ENCODE results near the gene LGALS7B.
"Not testable (repeated sequence)": the region's sequence is repeated elsewhere in the genome, so short reads cannot be mapped to it uniquely, and the experiment has no call there.

Gene LGALS7B

DNA sequence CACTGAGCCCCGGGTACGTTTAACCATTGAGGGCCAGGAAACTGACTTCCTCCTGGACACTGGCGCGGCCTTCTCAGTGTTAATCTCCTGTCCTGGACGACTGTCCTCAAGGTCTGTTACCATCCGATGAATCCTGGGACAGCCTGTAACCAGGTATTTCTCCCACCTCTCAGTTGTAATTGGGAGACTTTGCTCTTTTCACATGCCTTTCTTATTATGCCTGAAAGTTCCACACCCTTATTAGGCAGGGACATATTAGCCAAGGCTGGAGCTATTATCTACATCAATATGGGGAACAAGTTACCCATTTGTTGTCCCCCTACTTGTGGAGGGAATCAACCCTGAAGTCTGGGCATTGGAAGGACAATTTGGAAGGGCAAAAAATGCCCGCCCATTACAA is 36.9 kb downstream of the LGALS7B start:
- H3K9ac ChIP-seq (ENCODE audit: low read length in 2 of 2); H3K27ac ChIP-seq (ENCODE audit: low read length); H3K4me3 ChIP-seq (ENCODE audit: low read length in 2 of 2); H3K27me3 ChIP-seq (ENCODE audit: control insufficient read depth in 1 of 2, insufficient read depth in 2 of 2, low read length in 2 of 2); H3K4me1 ChIP-seq (ENCODE audit: control insufficient read depth, insufficient read depth, low read length); H3K9me3 ChIP-seq (ENCODE audit: control insufficient read depth in 2 of 2, low read length in 2 of 2): not testable (repeated sequence)
- peaks cover 17 to 19% of the 10 kb centered on the region in 2 donors for H3K36me3 ChIP-seq (ENCODE audit: control insufficient read depth in 2 of 2, insufficient read depth in 2 of 2, low read length in 2 of 2)

DNA sequence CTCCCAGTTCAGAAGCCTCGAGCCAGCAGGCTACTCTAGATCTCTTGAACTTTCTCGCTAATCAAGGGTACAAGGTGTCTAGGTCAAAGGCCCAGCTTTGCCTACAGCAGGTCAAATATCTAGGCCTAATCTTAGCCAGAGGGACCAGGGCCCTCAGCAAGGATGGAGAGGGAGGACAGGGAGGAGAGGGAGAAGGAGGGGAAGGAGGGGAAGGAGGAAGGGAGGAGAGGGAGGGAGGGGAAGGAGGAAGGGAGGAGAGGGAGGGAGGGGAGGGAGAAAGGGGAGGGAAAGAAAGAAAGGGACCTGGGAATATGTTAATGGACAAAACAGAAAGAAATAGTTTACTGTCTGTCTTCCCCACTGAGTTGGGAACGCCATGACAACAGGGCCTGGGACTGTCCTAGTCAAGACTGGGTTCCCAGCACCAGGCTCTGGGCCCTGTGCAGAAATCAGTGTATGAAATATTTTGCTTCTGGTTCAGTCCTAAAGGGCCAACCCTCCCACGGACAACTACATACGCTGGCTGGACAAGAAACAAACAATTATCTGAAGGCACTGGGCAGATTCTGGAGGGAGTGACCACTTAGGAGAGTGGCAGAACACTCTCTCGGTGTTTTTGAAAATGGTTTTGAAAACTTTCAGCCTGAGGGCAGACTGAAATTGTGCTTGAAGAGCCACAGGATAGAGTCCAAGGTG is 38.0 kb downstream of the LGALS7B start:
- H3K9me3 ChIP-seq (ENCODE audit: control insufficient read depth in 2 of 2, low read length in 2 of 2): no peaks in the 10 kb centered on the region
- peaks cover 15% of the 10 kb centered on the region for H3K4me1 ChIP-seq (ENCODE audit: control insufficient read depth, insufficient read depth, low read length)
- H3K9ac ChIP-seq (ENCODE audit: low read length in 2 of 2): peak overlapping the region in 1 of 2 donors; percentile 51
- H3K27ac ChIP-seq (ENCODE audit: low read length): no peak overlapping the region
- H3K27me3 ChIP-seq (ENCODE audit: control insufficient read depth in 1 of 2, insufficient read depth in 2 of 2, low read length in 2 of 2): no peaks in the 10 kb centered on the region
- H3K4me3 ChIP-seq (ENCODE audit: low read length in 2 of 2): no peak overlapping the region
- H3K36me3 ChIP-seq (ENCODE audit: control insufficient read depth in 2 of 2, insufficient read depth in 2 of 2, low read length in 2 of 2): peaks cover 17 to 19% of the 10 kb centered on the region in 2 donors

DNA sequence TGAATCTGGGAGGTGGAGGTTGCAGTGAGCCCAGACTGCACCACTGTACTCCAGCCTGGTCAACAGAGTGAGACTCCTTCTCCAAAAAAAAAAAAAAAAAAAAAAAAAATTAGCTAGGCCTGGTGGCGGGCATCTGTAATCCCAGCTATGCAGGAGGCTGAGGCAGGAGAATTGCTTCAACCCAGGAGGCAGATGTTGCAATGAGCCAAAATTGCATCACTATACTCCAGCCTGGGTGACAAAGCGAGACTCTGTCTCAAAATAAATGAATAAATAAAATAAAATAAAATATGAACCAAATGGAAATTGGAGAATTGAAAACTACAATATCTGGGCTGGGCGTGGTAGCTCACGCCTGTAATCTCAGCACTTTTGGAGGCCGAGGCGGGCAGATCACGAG is 40.2 kb downstream of the LGALS7B start:
- H3K27ac ChIP-seq (ENCODE audit: low read length); H3K9me3 ChIP-seq (ENCODE audit: control insufficient read depth in 2 of 2, low read length in 2 of 2); H3K4me3 ChIP-seq (ENCODE audit: low read length in 2 of 2); H3K27me3 ChIP-seq (ENCODE audit: control insufficient read depth in 1 of 2, insufficient read depth in 2 of 2, low read length in 2 of 2); H3K9ac ChIP-seq (ENCODE audit: low read length in 2 of 2): not testable (repeated sequence)
- peaks cover 13 to 15% of the 10 kb centered on the region in 2 donors for H3K36me3 ChIP-seq (ENCODE audit: control insufficient read depth in 2 of 2, insufficient read depth in 2 of 2, low read length in 2 of 2)
- peaks cover 21% of the 10 kb centered on the region for H3K4me1 ChIP-seq (ENCODE audit: control insufficient read depth, insufficient read depth, low read length)

GRCh38 chr19:38830039-38830733 is 41.2 kb downstream of the LGALS7B start:
- peaks cover 12 to 13% of the 10 kb centered on the region in 2 donors for H3K36me3 ChIP-seq (ENCODE audit: control insufficient read depth in 2 of 2, insufficient read depth in 2 of 2, low read length in 2 of 2)
- H3K4me1 ChIP-seq (ENCODE audit: control insufficient read depth, insufficient read depth, low read length): peaks cover 22% of the 10 kb centered on the region
- peak overlapping the region in 1 of 2 donors; percentile 98 for H3K4me3 ChIP-seq (ENCODE audit: low read length in 2 of 2)
- H3K27ac ChIP-seq (ENCODE audit: low read length): no peak overlapping the region
- H3K9ac ChIP-seq (ENCODE audit: low read length in 2 of 2): no peak overlapping the region
- H3K27me3 ChIP-seq (ENCODE audit: control insufficient read depth in 1 of 2, insufficient read depth in 2 of 2, low read length in 2 of 2): no peaks in the 10 kb centered on the region
- no peaks in the 10 kb centered on the region for H3K9me3 ChIP-seq (ENCODE audit: control insufficient read depth in 2 of 2, low read length in 2 of 2)

DNA sequence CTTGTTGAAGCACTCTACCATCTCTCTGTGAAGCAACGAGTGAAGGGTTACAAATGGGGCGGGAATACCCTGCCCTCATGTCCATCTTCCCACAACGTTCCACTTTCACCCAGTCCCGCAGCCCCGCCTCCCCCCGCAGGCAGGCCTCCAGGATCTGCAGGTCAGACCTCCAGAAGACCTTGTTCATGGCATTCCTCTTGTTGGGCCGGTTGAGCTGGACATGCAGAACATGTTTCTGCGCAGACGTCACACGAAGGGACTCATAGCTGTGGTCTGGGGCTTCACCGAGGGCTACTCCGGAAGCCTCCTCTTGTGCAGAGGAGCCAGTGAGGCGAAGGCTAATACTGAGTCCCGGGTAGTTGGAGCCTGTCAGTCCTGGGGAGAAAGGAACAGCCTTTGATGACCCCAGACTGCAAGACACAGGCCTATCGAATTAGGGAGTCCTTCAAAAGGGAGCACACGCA is 42.2 kb downstream of the LGALS7B start:
- H3K27me3 ChIP-seq (ENCODE audit: control insufficient read depth in 1 of 2, insufficient read depth in 2 of 2, low read length in 2 of 2): no peaks in the 10 kb centered on the region
- peak overlapping the region; percentile 90 to 99 for H3K9ac ChIP-seq (ENCODE audit: low read length in 2 of 2)
- peak overlapping the region; percentile 97 for H3K27ac ChIP-seq (ENCODE audit: low read length)
- H3K4me1 ChIP-seq (ENCODE audit: control insufficient read depth, insufficient read depth, low read length): peaks cover 32% of the 10 kb centered on the region
- no peaks in the 10 kb centered on the region for H3K9me3 ChIP-seq (ENCODE audit: control insufficient read depth in 2 of 2, low read length in 2 of 2)
- H3K4me3 ChIP-seq (ENCODE audit: low read length in 2 of 2): peak overlapping the region; percentile 95 to 98
- peaks cover 13 to 17% of the 10 kb centered on the region in 2 donors for H3K36me3 ChIP-seq (ENCODE audit: control insufficient read depth in 2 of 2, insufficient read depth in 2 of 2, low read length in 2 of 2)

GRCh38 chr19:38833092-38833425 is 44.1 kb downstream of the LGALS7B start:
- H3K9me3 ChIP-seq (ENCODE audit: control insufficient read depth in 2 of 2, low read length in 2 of 2): no peaks in the 10 kb centered on the region
- H3K4me1 ChIP-seq (ENCODE audit: control insufficient read depth, insufficient read depth, low read length): peaks cover 39% of the 10 kb centered on the region
- H3K4me3 ChIP-seq (ENCODE audit: low read length in 2 of 2): no peak overlapping the region
- no peaks in the 10 kb centered on the region for H3K27me3 ChIP-seq (ENCODE audit: control insufficient read depth in 1 of 2, insufficient read depth in 2 of 2, low read length in 2 of 2)
- H3K27ac ChIP-seq (ENCODE audit: low read length): peak overlapping the region; percentile 97
- H3K36me3 ChIP-seq (ENCODE audit: control insufficient read depth in 2 of 2, insufficient read depth in 2 of 2, low read length in 2 of 2): peaks cover 22 to 24% of the 10 kb centered on the region in 2 donors
- no peak overlapping the region for H3K9ac ChIP-seq (ENCODE audit: low read length in 2 of 2)

GRCh38 chr19:38834104-38834490 is 45.1 kb downstream of the LGALS7B start:
- Histone ChIP-seq H3K9me3 (ENCODE audit: control insufficient read depth in 2 of 2, low read length in 2 of 2) (no peaks in the 10 kb centered on the region), H3K4me3 (ENCODE audit: low read length in 2 of 2) (no peak overlapping the region), H3K27ac (ENCODE audit: low read length) (no peak overlapping the region), H3K9ac (ENCODE audit: low read length in 2 of 2) (no peak overlapping the region), H3K27me3 (ENCODE audit: control insufficient read depth in 1 of 2, insufficient read depth in 2 of 2, low read length in 2 of 2) (no peaks in the 10 kb centered on the region), H3K36me3 (ENCODE audit: control insufficient read depth in 2 of 2, insufficient read depth in 2 of 2, low read length in 2 of 2) (peaks cover 32 to 33% of the 10 kb centered on the region in 2 donors), H3K4me1 (ENCODE audit: control insufficient read depth, insufficient read depth, low read length) (peaks cover 39% of the 10 kb centered on the region)

DNA sequence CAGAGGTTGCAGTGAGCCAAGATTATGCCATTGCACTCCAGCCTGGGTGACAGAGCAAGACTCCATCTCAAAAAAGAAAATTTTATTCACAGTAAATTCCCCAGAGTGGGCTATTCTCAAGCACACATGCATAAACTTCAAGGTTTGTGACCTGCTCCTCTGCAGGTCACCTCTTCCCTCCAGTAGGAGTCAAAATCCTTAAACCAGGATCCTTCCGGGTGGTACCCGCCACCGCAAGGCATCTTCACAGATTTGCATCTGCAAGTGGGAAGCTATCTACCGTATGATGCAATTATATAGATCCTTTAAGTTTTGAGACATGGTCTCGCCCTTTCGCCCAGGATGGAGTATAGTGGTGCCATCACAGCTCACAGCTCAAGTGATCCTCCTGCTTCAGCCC is 45.6 kb downstream of the LGALS7B start:
- no peak overlapping the region for H3K4me3 ChIP-seq (ENCODE audit: low read length in 2 of 2)
- no peaks in the 10 kb centered on the region for H3K9me3 ChIP-seq (ENCODE audit: control insufficient read depth in 2 of 2, low read length in 2 of 2)
- no peaks in the 10 kb centered on the region for H3K27me3 ChIP-seq (ENCODE audit: control insufficient read depth in 1 of 2, insufficient read depth in 2 of 2, low read length in 2 of 2)
- no peak overlapping the region for H3K27ac ChIP-seq (ENCODE audit: low read length)
- H3K4me1 ChIP-seq (ENCODE audit: control insufficient read depth, insufficient read depth, low read length): peaks cover 39% of the 10 kb centered on the region
- peaks cover 37 to 38% of the 10 kb centered on the region in 2 donors for H3K36me3 ChIP-seq (ENCODE audit: control insufficient read depth in 2 of 2, insufficient read depth in 2 of 2, low read length in 2 of 2)
- no peak overlapping the region for H3K9ac ChIP-seq (ENCODE audit: low read length in 2 of 2)

- peaks cover 26% of the 10 kb centered on the region for H3K4me1 ChIP-seq (ENCODE audit: control insufficient read depth, insufficient read depth, low read length)
- peaks cover 47 to 49% of the 10 kb centered on the region in 2 donors for H3K36me3 ChIP-seq (ENCODE audit: control insufficient read depth in 2 of 2, insufficient read depth in 2 of 2, low read length in 2 of 2)
- H3K27ac ChIP-seq (ENCODE audit: low read length): peak overlapping the region; percentile 18
- H3K27me3 ChIP-seq (ENCODE audit: control insufficient read depth in 1 of 2, insufficient read depth in 2 of 2, low read length in 2 of 2): no peaks in the 10 kb centered on the region
- H3K9ac ChIP-seq (ENCODE audit: low read length in 2 of 2): no peak overlapping the region
- H3K9me3 ChIP-seq (ENCODE audit: control insufficient read depth in 2 of 2, low read length in 2 of 2): no peaks in the 10 kb centered on the region
- H3K4me3 ChIP-seq (ENCODE audit: low read length in 2 of 2): no peak overlapping the region
Observed at GRCh38 chr19:38836159-38836982, 47.4 kb downstream of the LGALS7B start.

GRCh38 chr19:38836983-38837626 is 48.1 kb downstream of the LGALS7B start:
- peak overlapping the region; percentile 24 for H3K27ac ChIP-seq (ENCODE audit: low read length)

More at GRCh38 chr19:38836983-38837626, 48.1 kb downstream of the LGALS7B start:
- Histone ChIP-seq H3K9me3 (ENCODE audit: control insufficient read depth in 2 of 2, low read length in 2 of 2) (no peaks in the 10 kb centered on the region), H3K4me1 (ENCODE audit: control insufficient read depth, insufficient read depth, low read length) (peaks cover 23% of the 10 kb centered on the region), H3K27me3 (ENCODE audit: control insufficient read depth in 1 of 2, insufficient read depth in 2 of 2, low read length in 2 of 2) (no peaks in the 10 kb centered on the region), H3K9ac (ENCODE audit: low read length in 2 of 2) (no peak overlapping the region), H3K4me3 (ENCODE audit: low read length in 2 of 2) (no peak overlapping the region), H3K36me3 (ENCODE audit: control insufficient read depth in 2 of 2, insufficient read depth in 2 of 2, low read length in 2 of 2) (peaks cover 55% of the 10 kb centered on the region in 2 donors)

All from stomach smooth muscle (tissue), 2 donors.